ENCODE results near the gene PLCL2. TPM values are rescaled to one million over a fixed set of nuclear protein-coding genes. Genes with fewer than 3 reads are reported as not detected.

Gene PLCL2
- total RNA-seq, 4 donors from 2014 or later, result 1.4 to 4.5 (median 3.9) TPM

DNA sequence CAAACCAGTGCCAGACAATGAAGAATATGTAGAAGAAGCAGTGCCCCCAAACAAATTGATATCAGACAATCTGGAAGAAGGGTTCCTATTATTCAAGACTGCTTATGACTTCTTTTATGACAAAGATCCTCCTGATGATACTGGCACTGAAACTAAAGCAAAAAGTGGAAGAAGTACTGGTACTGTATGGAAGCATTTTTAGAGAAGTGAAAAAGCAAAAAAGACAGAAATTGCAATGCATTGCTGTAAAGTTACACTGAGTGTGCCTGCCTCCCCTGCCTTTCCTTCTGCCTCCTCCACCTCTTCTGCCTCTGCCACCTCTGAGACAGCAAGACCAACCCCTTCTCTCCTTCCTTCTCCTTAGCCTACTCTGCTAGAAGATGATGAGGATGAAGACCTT is 167.6 kb downstream of the PLCL2 start:
- H3K4me3 ChIP-seq (ENCODE audit: low read depth, poor library complexity, severe bottlenecking), result no peak overlapping the region
- TF ChIP-seq, protein P1, sequence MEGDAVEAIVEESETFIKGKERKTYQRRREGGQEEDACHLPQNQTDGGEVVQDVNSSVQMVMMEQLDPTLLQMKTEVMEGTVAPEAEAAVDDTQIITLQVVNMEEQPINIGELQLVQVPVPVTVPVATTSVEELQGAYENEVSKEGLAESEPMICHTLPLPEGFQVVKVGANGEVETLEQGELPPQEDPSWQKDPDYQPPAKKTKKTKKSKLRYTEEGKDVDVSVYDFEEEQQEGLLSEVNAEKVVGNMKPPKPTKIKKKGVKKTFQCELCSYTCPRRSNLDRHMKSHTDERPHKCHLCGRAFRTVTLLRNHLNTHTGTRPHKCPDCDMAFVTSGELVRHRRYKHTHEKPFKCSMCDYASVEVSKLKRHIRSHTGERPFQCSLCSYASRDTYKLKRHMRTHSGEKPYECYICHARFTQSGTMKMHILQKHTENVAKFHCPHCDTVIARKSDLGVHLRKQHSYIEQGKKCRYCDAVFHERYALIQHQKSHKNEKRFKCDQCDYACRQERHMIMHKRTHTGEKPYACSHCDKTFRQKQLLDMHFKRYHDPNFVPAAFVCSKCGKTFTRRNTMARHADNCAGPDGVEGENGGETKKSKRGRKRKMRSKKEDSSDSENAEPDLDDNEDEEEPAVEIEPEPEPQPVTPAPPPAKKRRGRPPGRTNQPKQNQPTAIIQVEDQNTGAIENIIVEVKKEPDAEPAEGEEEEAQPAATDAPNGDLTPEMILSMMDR (IDR thresholded peaks at IDR 0.05), result no peak
- TF ChIP-seq POLR2A (IDR thresholded peaks at IDR 0.05), result no peak
- no peak for DNase-seq (ENCODE audit: low spot score in 2 of 2)
- intact Hi-C loops (cut with DNase I; ENCODE audit: low total_unique reads), result no loop called here

DNA sequence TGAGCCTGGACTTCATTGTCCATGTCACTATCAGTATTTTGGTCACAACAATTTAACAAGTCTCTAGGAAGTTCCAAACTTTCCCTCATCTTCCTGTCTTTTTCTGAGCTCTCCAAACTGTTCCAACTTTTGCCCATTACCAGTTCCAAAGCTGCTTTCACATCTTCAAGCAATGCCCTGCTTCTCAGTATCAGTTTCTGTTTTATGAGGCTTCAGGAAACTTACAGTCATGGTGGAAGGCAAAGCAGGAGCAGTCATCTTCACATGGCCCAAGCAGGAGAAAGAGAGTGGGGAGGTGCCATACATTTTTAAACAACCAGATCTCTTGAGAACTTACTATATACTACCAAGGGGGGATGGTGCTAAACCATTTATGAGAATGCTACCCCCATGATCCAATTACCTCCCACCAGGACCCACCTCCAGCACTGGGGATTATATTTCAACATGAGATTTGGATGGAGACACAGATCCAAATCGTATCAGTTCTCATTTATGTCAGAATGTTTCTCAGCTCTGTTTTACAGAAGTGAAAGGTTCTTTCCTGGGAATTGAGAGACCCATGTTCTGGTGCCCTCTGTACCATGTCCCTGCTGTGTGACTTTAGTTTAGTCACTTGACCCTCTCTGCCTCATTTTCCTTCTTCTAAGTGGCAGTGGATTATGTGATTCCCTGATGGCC is 169.7 kb downstream of the PLCL2 start:
- DNase-seq (ENCODE audit: low spot score in 2 of 2), result no peak
- 81 to 100% methylated on average over 1 of the region's 1 CpG for WGBS, 2 donors
- no peak overlapping the region for H3K4me3 ChIP-seq (ENCODE audit: low read depth, poor library complexity, severe bottlenecking)
- intact Hi-C loops (cut with DNase I; ENCODE audit: low total_unique reads), result no loop called here
- no peak for TF ChIP-seq POLR2A (IDR thresholded peaks at IDR 0.05)
- TF ChIP-seq, protein P1 (IDR thresholded peaks at IDR 0.05), result no peak

DNA sequence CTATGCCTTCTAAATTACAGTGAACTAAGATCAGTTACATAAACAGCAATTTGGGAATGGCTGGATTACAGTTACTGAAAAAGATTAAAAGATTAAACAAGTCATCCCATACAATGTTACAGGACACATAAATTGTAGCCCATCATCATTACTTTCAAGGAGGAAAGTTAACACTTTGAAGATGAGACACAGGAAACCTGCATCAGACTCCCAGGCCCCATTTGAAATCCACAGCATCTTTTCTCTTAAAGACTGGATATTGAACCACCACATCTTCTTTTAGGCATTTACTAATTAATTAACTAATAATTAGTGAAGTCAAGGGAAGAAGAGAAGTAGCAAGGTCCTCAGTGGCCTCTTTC is 170.2 kb downstream of the PLCL2 start:
- no peak for DNase-seq (ENCODE audit: low spot score in 2 of 2)
- no peak overlapping the region for H3K4me3 ChIP-seq (ENCODE audit: low read depth, poor library complexity, severe bottlenecking)
- intact Hi-C loops (cut with DNase I; ENCODE audit: low total_unique reads), result no loop called here
- no peak for TF ChIP-seq POLR2A (IDR thresholded peaks at IDR 0.05)
- TF ChIP-seq, protein P1 (IDR thresholded peaks at IDR 0.05), result no peak

DNA sequence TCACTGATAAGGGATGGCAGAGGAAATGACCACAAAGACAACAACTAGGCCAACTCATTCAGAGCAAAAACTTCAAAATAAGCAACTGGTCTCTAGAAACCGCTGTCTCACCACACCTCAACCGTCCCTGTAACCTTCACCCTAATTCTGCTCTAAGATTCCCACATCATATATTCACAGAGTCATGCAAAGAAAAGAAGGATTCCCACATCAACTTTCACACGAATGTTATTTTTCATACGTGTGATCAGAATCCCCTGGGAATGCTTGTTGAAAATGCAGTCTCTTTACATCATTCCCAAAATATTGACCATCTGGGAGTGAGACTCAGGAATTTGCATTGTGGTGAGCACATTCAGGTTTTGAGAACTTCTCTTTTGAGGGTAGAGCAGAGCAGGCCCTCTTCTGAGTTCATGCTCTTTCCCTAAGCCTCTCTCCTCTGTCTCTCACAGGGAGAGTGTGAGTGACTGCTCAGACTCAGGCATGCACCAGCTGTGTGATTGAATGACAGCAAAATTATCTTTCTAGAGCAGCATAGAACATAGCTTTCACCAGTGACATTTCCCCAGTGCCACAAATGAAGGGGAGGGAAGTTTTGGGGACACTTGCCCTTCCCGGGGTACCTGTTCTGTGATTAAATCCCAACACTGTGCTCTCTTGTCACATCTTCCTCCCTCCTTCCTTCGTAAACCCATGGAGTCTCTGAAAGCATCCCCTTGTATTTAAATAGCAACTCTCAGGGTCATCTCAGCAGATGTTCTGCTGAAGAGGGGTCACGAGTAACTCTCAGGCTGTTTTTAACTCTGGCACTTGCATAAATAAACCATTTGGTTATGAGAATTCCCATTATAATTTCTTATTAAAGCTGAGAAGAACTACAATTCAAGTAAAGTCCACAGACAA is 170.9 kb downstream of the PLCL2 start:
- intact Hi-C loops (cut with DNase I; ENCODE audit: low total_unique reads), result no loop called here
- WGBS, 2 donors, result 81 to 85% methylated on average over 7 of the region's 7 CpGs
- no peak for DNase-seq (ENCODE audit: low spot score in 2 of 2)
- H3K4me3 ChIP-seq (ENCODE audit: low read depth, poor library complexity, severe bottlenecking), result no peak overlapping the region
- TF ChIP-seq, protein P1 (IDR thresholded peaks at IDR 0.05), result no peak
- no peak for TF ChIP-seq POLR2A (IDR thresholded peaks at IDR 0.05)

DNA sequence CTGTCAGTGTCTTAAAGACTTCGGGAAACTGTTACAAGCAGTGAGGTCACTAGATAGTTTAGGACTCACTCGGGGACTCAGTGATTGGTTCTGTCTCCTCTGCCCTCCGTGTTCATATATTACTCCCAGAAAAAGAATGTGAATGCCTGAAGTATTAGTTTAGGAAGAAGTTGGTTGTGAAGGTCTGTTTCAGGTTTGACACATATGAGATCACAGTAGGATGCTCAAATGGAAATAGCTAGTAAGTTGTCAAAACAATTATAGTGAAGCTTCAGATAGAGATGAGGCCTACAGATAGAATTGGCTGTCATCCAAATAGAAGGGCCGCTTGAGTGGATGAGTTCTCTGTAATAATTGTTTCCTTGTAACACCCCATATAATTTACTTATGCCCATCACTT is 172.6 kb downstream of the PLCL2 start:
- no peak overlapping the region for H3K4me3 ChIP-seq (ENCODE audit: low read depth, poor library complexity, severe bottlenecking)
- DNase-seq (ENCODE audit: low spot score in 2 of 2), result no peak
- TF ChIP-seq, protein P1 (IDR thresholded peaks at IDR 0.05), result no peak
- no peak for TF ChIP-seq POLR2A (IDR thresholded peaks at IDR 0.05)
- intact Hi-C loops (cut with DNase I; ENCODE audit: low total_unique reads), result no loop called here
- 63 to 72% methylated on average over 4 of the region's 4 CpGs for WGBS, 2 donors
